Loucy (cell line): ENCODE measurements around the gene GCDH.

Experiments
- EZH2phosphoT487 ChIP-seq: fragments of 200-600 bp; IDR thresholded peaks from 2 replicates; pipeline ENCODE4 v1.6.1; 2018; ENCODE audit warnings: antibody characterized with exemption, mild to moderate bottlenecking, moderate library complexity, borderline replicate concordance
- TF ChIP-seq, protein P1 (sequence below): fragments of 200-600 bp; sonication (generic); conservative IDR thresholded peaks from 2 replicates; pipeline ENCODE4 v1.5.1; 2014; ENCODE audit warnings: mild to moderate bottlenecking, antibody characterized with exemption, low read length

DNA sequence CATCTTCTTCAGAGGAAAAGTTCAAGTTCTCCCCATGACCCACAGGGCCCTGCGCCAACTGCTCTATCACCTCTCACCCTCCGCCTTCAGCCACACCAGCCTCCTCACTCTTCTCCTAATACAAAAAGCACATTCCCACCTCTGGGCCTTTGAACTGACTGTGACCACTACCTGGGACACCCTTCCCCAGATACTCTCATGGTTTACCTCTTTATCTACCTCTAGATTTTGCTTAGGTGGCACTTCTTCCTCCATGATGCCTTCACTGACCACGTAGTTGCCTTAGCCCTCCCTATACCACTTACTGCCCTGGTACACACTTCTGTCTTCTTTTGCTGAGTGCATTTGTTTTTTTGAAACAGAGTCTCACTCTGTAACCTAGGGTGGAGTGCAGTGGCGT is 32.0 kb downstream of the GCDH start:
- TF ChIP-seq, protein P1, sequence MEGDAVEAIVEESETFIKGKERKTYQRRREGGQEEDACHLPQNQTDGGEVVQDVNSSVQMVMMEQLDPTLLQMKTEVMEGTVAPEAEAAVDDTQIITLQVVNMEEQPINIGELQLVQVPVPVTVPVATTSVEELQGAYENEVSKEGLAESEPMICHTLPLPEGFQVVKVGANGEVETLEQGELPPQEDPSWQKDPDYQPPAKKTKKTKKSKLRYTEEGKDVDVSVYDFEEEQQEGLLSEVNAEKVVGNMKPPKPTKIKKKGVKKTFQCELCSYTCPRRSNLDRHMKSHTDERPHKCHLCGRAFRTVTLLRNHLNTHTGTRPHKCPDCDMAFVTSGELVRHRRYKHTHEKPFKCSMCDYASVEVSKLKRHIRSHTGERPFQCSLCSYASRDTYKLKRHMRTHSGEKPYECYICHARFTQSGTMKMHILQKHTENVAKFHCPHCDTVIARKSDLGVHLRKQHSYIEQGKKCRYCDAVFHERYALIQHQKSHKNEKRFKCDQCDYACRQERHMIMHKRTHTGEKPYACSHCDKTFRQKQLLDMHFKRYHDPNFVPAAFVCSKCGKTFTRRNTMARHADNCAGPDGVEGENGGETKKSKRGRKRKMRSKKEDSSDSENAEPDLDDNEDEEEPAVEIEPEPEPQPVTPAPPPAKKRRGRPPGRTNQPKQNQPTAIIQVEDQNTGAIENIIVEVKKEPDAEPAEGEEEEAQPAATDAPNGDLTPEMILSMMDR: no peak
- no peak for TF ChIP-seq EZH2phosphoT487
